A673 (cell line): ENCODE data around the gene UGT1A8. TPM values are rescaled to one million over a fixed set of nuclear protein-coding genes. Genes with fewer than 3 reads are reported as not detected.

Experiments used
- BruUV-seq: library from RNA; stranded (reverse); fragments of 400-500 nt; replicated peaks from 2 replicates; lab custom pipeline; 2021; lab: Mats Ljungman, UMichigan
- CTCF ChIA-PET: fragments of 300-600 bp; sonication (Branson Sonifier 250); formaldehyde crosslinking; loops from one replicate; lab custom pipeline; 2022; ENCODE audit warnings: antibody characterized with exemption; lab: Charles Lee
- POLR2A ChIA-PET: fragments of 300-600 bp; sonication (Branson Sonifier 250); formaldehyde crosslinking; loops from one replicate; lab custom pipeline; 2022; ENCODE audit warnings: antibody characterized with exemption; ENCODE audit not compliant: low non-redundant PET; lab: Charles Lee
- DNase-seq: peaks from one replicate; pipeline ENCODE4 v3.0.0-alpha.2; 2015; ENCODE audit warnings: low spot score
- H3K27ac ChIP-seq: fragments of 200-600 bp; sonication (generic); 2 replicates; pipeline ENCODE4 v1.5.1; 2016; ENCODE audit warnings: mixed run types, low read depth, mild to moderate bottlenecking, mixed read lengths, antibody characterized with exemption, low read length; ENCODE audit not compliant: poor library complexity, severe bottlenecking
- H3K27me3 ChIP-seq: fragments of 200-600 bp; sonication (generic); replicated peaks from 2 replicates; pipeline ENCODE4 v1.6.1; 2017; ENCODE audit warnings: mixed run types, low read depth, mild to moderate bottlenecking, mixed read lengths, antibody characterized with exemption, low read length; ENCODE audit not compliant: insufficient read depth, poor library complexity
- H3K36me3 ChIP-seq: fragments of 200-600 bp; sonication (generic); 2 replicates; pipeline ENCODE4 v1.6.1; 2016; ENCODE audit warnings: mixed run types, mild to moderate bottlenecking, mixed read lengths, antibody characterized with exemption, low read length; ENCODE audit not compliant: insufficient read depth, poor library complexity, severe bottlenecking
- H3K4me1 ChIP-seq: fragments of 200-600 bp; sonication (generic); 2 replicates; pipeline ENCODE4 v1.6.1; 2017; ENCODE audit warnings: mixed run types, mild to moderate bottlenecking, mixed read lengths, antibody characterized with exemption, low read length; ENCODE audit not compliant: insufficient read depth, poor library complexity, severe bottlenecking
- H3K4me3 ChIP-seq: fragments of 200-600 bp; sonication (generic); 2 replicates; pipeline ENCODE4 v1.5.1; 2016; ENCODE audit warnings: low read depth, mixed run types, mild to moderate bottlenecking, mixed read lengths, low read length; ENCODE audit not compliant: poor library complexity, severe bottlenecking
- H3K9me3 ChIP-seq: fragments of 200-600 bp; sonication (generic); 2 replicates; pipeline ENCODE4 v1.6.1; 2016; ENCODE audit warnings: mixed run types, low read depth, mild to moderate bottlenecking, mixed read lengths, antibody characterized with exemption, low read length; ENCODE audit not compliant: poor library complexity, severe bottlenecking
- EZH2 ChIP-seq: fragments of 200-600 bp; sonication (generic); IDR thresholded peaks from 2 replicates; pipeline ENCODE4 v1.6.1; 2017; ENCODE audit warnings: borderline replicate concordance, low read depth, mild to moderate bottlenecking, mixed read lengths, antibody characterized with exemption, low read length; ENCODE audit not compliant: poor library complexity, severe bottlenecking
- intact Hi-C: fragments of 100-400 bp; cut with micrococcal nuclease; formaldehyde crosslinking; loops from one replicate; pipeline ENCODE4 v1.10.0; 2022; ENCODE audit not compliant: unreplicated experiment
- total RNA-seq: library from RNA; stranded (reverse); gene quantifications from 2 replicates; pipeline ENCODE4 v1.2.3, GENCODE V29; 2021
- TF ChIP-seq, protein P1 (sequence below): fragments of 300-800, 200-600 bp; sonication (generic); conservative IDR thresholded peaks from 2 replicates; pipeline ENCODE4 v1.5.1; 2017; ENCODE audit warnings: low read depth, mild to moderate bottlenecking, antibody characterized with exemption, low read length, moderate library complexity, mixed read lengths

Gene UGT1A8
- total RNA-seq, 1 experiment from 2014 or later, result not detected

DNA sequence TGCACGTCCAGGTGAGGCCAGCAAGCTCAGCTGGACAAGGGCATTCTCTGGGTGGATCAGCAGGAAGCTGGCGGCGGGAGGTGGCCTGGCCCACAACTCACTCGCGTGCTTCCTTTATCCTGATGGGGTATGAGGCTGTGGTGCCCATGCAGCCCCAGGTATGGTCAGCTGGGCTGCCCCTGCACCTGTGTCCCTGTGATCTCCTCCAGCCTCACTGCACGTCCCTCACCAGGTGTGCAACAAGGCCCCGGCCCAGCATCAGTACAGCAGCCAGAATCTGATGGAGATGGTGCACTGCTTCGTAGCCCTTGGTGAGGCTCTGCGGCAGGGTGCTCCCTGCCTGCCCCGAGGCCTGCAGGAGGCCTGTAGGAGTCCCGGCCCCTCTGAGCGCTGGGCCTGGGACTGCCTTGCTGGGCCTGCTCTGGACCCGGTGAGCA is 178.3 kb downstream of the UGT1A8 start:
- no TSS peak for BruUV-seq
- DNase-seq, result no peak
- TF ChIP-seq EZH2, result no peak
- TF ChIP-seq, protein P1, sequence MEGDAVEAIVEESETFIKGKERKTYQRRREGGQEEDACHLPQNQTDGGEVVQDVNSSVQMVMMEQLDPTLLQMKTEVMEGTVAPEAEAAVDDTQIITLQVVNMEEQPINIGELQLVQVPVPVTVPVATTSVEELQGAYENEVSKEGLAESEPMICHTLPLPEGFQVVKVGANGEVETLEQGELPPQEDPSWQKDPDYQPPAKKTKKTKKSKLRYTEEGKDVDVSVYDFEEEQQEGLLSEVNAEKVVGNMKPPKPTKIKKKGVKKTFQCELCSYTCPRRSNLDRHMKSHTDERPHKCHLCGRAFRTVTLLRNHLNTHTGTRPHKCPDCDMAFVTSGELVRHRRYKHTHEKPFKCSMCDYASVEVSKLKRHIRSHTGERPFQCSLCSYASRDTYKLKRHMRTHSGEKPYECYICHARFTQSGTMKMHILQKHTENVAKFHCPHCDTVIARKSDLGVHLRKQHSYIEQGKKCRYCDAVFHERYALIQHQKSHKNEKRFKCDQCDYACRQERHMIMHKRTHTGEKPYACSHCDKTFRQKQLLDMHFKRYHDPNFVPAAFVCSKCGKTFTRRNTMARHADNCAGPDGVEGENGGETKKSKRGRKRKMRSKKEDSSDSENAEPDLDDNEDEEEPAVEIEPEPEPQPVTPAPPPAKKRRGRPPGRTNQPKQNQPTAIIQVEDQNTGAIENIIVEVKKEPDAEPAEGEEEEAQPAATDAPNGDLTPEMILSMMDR, result no peak
- Histone ChIP-seq H3K27ac (no peak overlapping the region), H3K36me3 (no peaks in the 10 kb centered on the region), H3K4me1 (no peaks in the 10 kb centered on the region), H3K27me3 (no peaks in the 10 kb centered on the region), H3K9me3 (no peaks in the 10 kb centered on the region), H3K4me3 (no peak overlapping the region)
- CTCF ChIA-PET, result no interaction called here
- intact Hi-C loops, result no loop called here
- POLR2A ChIA-PET, result no interaction called here

DNA sequence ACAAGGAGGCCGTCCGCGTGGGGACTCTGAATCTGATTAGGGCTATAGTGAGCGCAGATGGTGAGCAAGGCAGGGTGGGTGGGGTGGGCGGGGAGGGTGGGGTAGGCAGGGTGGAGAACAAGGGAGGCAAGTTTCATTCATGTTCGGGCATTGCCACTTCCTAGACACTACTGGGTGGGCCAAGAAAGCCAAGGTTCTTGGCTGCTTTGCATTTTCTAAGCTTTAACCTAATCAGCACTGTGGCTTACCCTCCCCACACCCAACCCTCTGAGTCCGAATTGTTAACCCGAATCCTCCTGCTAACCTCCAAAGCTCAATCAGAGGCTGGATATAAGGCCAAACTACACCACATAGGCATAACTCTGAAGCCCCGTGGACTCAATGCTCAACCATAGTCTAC is 178.8 kb downstream of the UGT1A8 start:
- H3K36me3 ChIP-seq, result no peaks in the 10 kb centered on the region
- H3K27me3 ChIP-seq, result no peaks in the 10 kb centered on the region
- H3K27ac ChIP-seq, result no peak overlapping the region
- H3K9me3 ChIP-seq, result no peaks in the 10 kb centered on the region
- no peak for TF ChIP-seq EZH2
- TF ChIP-seq, protein P1, result no peak
- intact Hi-C loops, result no loop called here
- no peaks in the 10 kb centered on the region for H3K4me1 ChIP-seq
- BruUV-seq, result no TSS peak
- ChIA-PET CTCF (no interaction called here), POLR2A (no interaction called here)
- no peak overlapping the region for H3K4me3 ChIP-seq
- no peak for DNase-seq

DNA sequence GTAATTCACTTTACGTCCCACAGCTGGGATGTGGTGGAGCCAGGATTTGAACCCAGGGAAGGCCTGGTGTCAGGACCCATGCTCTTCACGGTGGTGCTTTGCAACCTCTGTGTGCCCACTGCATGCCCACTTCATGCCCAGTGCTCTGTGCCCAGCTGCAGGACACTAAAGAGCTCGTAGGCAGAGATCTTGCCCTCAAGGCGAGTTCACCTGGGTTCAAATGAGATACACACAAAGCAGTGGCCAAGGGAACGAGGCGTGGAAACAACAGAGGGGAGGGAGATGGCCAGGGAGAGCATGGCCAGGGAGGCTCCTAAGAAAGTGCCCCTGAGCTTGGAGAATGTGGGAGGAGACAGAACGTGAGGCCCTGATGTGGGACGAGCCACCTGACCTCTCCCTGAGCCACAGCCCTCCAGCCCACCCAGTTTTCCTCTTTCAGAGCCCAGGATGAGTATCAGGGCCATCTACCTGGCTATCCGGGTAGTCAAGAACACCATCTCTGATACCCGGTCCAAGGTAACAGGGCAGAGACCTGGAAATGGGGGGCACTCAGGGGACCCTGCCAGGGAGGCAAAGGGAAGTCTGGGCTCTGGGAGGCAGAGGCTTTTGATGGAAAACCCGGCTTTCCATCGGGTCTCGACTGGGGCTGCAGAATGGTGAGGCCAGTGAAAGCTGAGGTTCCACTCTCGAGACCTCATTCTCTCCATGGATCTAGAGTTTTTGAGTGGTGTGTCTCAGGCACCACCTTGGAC is 181.1 kb downstream of the UGT1A8 start:
- POLR2A ChIA-PET, result no interaction called here
- Histone ChIP-seq H3K4me3 (no peak overlapping the region), H3K27me3 (no peaks in the 10 kb centered on the region), H3K9me3 (no peaks in the 10 kb centered on the region), H3K4me1 (no peaks in the 10 kb centered on the region), H3K36me3 (no peaks in the 10 kb centered on the region), H3K27ac (no peak overlapping the region)
- intact Hi-C loops, result no loop called here
- CTCF ChIA-PET, result no interaction called here
- no peak for DNase-seq
- BruUV-seq, result no TSS peak
- TF ChIP-seq, protein P1, result no peak
- no peak for TF ChIP-seq EZH2
